ENCODE results near the gene NT5DC1. TPM values are rescaled to one million over a fixed set of nuclear protein-coding genes. Genes with fewer than 3 reads are reported as not detected.

NT5DC1 gene
- total RNA-seq, 1 donor from 2014 or later: 29.7 TPM

- H4K20me1 ChIP-seq (ENCODE audit: insufficient read depth, low read length): peaks cover 4% of the 10 kb centered on the region
- no peaks in the 10 kb centered on the region for H3K27me3 ChIP-seq (ENCODE audit: insufficient read depth, low read length)
- no peak overlapping the region for H3K27ac Mint-ChIP-seq (ENCODE audit: unreplicated experiment)
- H3K27ac ChIP-seq (ENCODE audit: low read depth, low read length): no peak overlapping the region
- H3K36me3 ChIP-seq (ENCODE audit: insufficient read depth, low read length): peaks cover 3% of the 10 kb centered on the region
- DNase-seq (ENCODE audit: low read depth): no peak
- H3K4me2 ChIP-seq (ENCODE audit: low read length): no peak overlapping the region
- H3K79me2 ChIP-seq (ENCODE audit: insufficient read depth, low read length): peaks cover 41% of the 10 kb centered on the region
- TF ChIP-seq, protein P1, sequence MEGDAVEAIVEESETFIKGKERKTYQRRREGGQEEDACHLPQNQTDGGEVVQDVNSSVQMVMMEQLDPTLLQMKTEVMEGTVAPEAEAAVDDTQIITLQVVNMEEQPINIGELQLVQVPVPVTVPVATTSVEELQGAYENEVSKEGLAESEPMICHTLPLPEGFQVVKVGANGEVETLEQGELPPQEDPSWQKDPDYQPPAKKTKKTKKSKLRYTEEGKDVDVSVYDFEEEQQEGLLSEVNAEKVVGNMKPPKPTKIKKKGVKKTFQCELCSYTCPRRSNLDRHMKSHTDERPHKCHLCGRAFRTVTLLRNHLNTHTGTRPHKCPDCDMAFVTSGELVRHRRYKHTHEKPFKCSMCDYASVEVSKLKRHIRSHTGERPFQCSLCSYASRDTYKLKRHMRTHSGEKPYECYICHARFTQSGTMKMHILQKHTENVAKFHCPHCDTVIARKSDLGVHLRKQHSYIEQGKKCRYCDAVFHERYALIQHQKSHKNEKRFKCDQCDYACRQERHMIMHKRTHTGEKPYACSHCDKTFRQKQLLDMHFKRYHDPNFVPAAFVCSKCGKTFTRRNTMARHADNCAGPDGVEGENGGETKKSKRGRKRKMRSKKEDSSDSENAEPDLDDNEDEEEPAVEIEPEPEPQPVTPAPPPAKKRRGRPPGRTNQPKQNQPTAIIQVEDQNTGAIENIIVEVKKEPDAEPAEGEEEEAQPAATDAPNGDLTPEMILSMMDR (IDR thresholded peaks at IDR 0.05; ENCODE audit: insufficient read depth, low read depth, low read length): no peak
- TF ChIP-seq EZH2 (IDR thresholded peaks at IDR 0.05; ENCODE audit: insufficient read depth, low read length): no peak
- H3K4me1 ChIP-seq (ENCODE audit: insufficient read depth, low read length): peaks cover 21% of the 10 kb centered on the region
- peaks cover 28% of the 10 kb centered on the region for H3K4me1 Mint-ChIP-seq (ENCODE audit: low read depth, unreplicated experiment)
- H3K27me3 Mint-ChIP-seq (ENCODE audit: low read depth, unreplicated experiment): no peaks in the 10 kb centered on the region
- no peaks in the 10 kb centered on the region for H3K9me3 Mint-ChIP-seq (ENCODE audit: unreplicated experiment)
- no peaks in the 10 kb centered on the region for H3K9me3 ChIP-seq (ENCODE audit: insufficient read depth, low read depth, low read length)
- no peak overlapping the region for H3K4me3 Mint-ChIP-seq (ENCODE audit: unreplicated experiment)
- H3K4me3 ChIP-seq (ENCODE audit: insufficient read depth, low read depth, low read length): no peak overlapping the region
- H3K36me3 Mint-ChIP-seq (ENCODE audit: low read depth, unreplicated experiment): no peaks in the 10 kb centered on the region
- H3K9ac ChIP-seq (ENCODE audit: low read length): no peak overlapping the region
- FAIRE-seq: no peak
- H2AFZ ChIP-seq (ENCODE audit: low read depth, low read length): no peak overlapping the region
Observed at GRCh38 chr6:116247285-116247684, 146.6 kb downstream of the NT5DC1 start.

GRCh38 chr6:116248577-116248976 lies 147.9 kb downstream of the NT5DC1 start:
- FAIRE-seq (no peak), DNase-seq (ENCODE audit: low read depth) (no peak)
- Mint-ChIP-seq H3K27me3 (ENCODE audit: low read depth, unreplicated experiment) (no peaks in the 10 kb centered on the region), H3K4me3 (ENCODE audit: unreplicated experiment) (no peak overlapping the region), H3K9me3 (ENCODE audit: unreplicated experiment) (peaks cover 2% of the 10 kb centered on the region), H3K27ac (ENCODE audit: unreplicated experiment) (no peak overlapping the region), H3K4me1 (ENCODE audit: low read depth, unreplicated experiment) (peaks cover 30% of the 10 kb centered on the region), H3K36me3 (ENCODE audit: low read depth, unreplicated experiment) (no peaks in the 10 kb centered on the region)
- no peak overlapping the region for H3K27ac ChIP-seq (ENCODE audit: low read depth, low read length)
- no peaks in the 10 kb centered on the region for H3K9me3 ChIP-seq (ENCODE audit: insufficient read depth, low read depth, low read length)
- H3K36me3 ChIP-seq (ENCODE audit: insufficient read depth, low read length): peaks cover 3% of the 10 kb centered on the region
- H4K20me1 ChIP-seq (ENCODE audit: insufficient read depth, low read length): peaks cover 4% of the 10 kb centered on the region
- peaks cover 54% of the 10 kb centered on the region for H3K79me2 ChIP-seq (ENCODE audit: insufficient read depth, low read length)
- peaks cover 30% of the 10 kb centered on the region for H3K4me1 ChIP-seq (ENCODE audit: insufficient read depth, low read length)
- H3K9ac ChIP-seq (ENCODE audit: low read length): no peak overlapping the region
- no peak overlapping the region for H3K4me3 ChIP-seq (ENCODE audit: insufficient read depth, low read depth, low read length)
- H3K27me3 ChIP-seq (ENCODE audit: insufficient read depth, low read length): no peaks in the 10 kb centered on the region
- TF ChIP-seq, protein P1 (IDR thresholded peaks at IDR 0.05; ENCODE audit: insufficient read depth, low read depth, low read length): no peak
- no peak for TF ChIP-seq EZH2 (IDR thresholded peaks at IDR 0.05; ENCODE audit: insufficient read depth, low read length)
- no peak overlapping the region for H2AFZ ChIP-seq (ENCODE audit: low read depth, low read length)
- H3K4me2 ChIP-seq (ENCODE audit: low read length): no peak overlapping the region

DNA sequence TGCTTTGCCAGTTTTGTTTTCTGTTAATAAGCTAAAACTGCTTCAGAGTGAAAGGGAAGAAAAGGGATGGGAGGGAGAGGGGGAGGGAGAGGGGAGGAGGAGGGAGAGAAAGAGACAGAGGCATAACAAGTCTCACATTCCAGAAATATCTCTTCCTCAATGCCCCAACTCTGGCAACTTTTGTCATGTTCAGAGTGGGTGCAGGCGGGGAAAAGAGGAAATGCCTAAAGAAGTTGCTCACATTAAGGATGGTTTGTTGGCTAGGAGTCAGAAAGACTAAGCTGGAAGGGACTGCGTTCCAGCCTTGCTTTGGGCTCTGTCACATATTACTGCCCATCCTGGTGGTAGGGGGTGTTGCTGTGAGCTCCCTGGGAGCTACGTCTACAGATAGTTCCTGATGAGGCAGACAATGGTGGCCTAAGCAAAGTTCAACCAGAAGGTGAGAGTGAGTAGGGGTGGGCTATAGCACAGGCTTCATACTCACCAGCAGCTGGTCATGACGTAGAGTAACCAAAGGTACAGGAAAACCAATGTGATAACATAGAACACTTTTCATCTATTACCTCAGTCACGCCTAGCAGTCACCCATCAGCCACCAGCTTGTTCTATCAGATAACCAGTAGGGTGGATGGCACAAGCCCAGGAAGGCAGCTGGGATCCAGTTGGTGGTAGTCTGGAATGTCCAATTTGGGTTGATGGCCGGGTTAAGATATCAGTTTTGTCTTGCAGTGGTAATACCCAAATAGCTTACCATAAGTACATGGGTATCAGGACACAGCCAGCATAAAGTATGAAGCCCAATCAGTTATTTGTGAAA lies 151.1 kb downstream of the NT5DC1 start:
- H2AFZ ChIP-seq (ENCODE audit: low read depth, low read length): no peak overlapping the region
- TF ChIP-seq, protein P1 (IDR thresholded peaks at IDR 0.05; ENCODE audit: insufficient read depth, low read depth, low read length): no peak
- no peak for TF ChIP-seq EZH2 (IDR thresholded peaks at IDR 0.05; ENCODE audit: insufficient read depth, low read length)
- Mint-ChIP-seq H3K36me3 (ENCODE audit: low read depth, unreplicated experiment) (no peaks in the 10 kb centered on the region), H3K27ac (ENCODE audit: unreplicated experiment) (peak overlapping the region; percentile 87), H3K27me3 (ENCODE audit: low read depth, unreplicated experiment) (no peaks in the 10 kb centered on the region), H3K4me3 (ENCODE audit: unreplicated experiment) (no peak overlapping the region), H3K9me3 (ENCODE audit: unreplicated experiment) (peaks cover 2% of the 10 kb centered on the region), H3K4me1 (ENCODE audit: low read depth, unreplicated experiment) (peaks cover 27% of the 10 kb centered on the region)
- H3K9ac ChIP-seq (ENCODE audit: low read length): peak overlapping the region; percentile 69
- no peaks in the 10 kb centered on the region for H3K27me3 ChIP-seq (ENCODE audit: insufficient read depth, low read length)
- H3K27ac ChIP-seq (ENCODE audit: low read depth, low read length): peak overlapping the region; percentile 59
- peaks cover 71% of the 10 kb centered on the region for H3K79me2 ChIP-seq (ENCODE audit: insufficient read depth, low read length)
- H3K4me2 ChIP-seq (ENCODE audit: low read length): peak overlapping the region; percentile 85
- peak; percentile 82 for DNase-seq (ENCODE audit: low read depth)
- H3K4me3 ChIP-seq (ENCODE audit: insufficient read depth, low read depth, low read length): peak overlapping the region; percentile 91
- peaks cover 41% of the 10 kb centered on the region for H3K4me1 ChIP-seq (ENCODE audit: insufficient read depth, low read length)
- peak; percentile 77 for FAIRE-seq
- H4K20me1 ChIP-seq (ENCODE audit: insufficient read depth, low read length): peaks cover 4% of the 10 kb centered on the region
- H3K36me3 ChIP-seq (ENCODE audit: insufficient read depth, low read length): no peaks in the 10 kb centered on the region
- no peaks in the 10 kb centered on the region for H3K9me3 ChIP-seq (ENCODE audit: insufficient read depth, low read depth, low read length)

Data from astrocyte (in vitro differentiated cells and primary cell).